T-helper 2 cell (primary cell): ENCODE measurements around the gene IFI27L2.

Source experiments
- DNase-seq, 5 experiments: peaks; one replicate each; pipeline versions ENCODE4 v3.0.0 to v3.0.0-alpha.2; 2012 to 2022

The IFI27L2 gene

DNA sequence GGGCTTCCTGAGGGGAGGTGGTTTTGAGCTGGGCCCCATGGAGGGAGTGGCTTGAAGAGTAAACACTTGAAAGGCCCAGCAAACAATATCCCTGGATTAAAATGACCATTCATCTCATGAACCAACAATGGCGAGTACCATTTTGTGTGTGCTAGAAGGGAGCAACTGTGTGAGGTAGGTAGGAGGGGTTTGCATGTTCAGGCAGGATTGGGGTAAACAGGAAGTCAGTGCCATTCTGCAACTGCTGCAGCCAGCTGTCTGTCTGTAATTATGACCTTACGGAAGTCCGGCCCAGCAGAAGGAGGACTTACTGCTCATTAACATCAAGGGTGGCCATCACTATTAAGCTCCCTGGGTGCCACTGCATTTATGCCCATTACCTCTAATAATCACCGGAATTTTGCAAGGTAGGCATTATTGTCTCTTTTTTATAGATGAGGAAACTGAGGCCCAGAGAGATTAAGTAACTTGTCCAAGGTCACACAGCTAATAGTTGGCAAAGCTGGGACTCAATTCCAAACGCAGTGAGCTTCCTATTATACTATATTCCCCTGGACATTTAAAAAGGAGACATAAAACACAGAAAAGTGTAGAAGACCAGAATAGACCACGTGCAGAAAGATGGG, 16.6 kb upstream of the IFI27L2 start:
- DNase-seq, result peak in 1 of 5 experiments; percentile 45

DNA sequence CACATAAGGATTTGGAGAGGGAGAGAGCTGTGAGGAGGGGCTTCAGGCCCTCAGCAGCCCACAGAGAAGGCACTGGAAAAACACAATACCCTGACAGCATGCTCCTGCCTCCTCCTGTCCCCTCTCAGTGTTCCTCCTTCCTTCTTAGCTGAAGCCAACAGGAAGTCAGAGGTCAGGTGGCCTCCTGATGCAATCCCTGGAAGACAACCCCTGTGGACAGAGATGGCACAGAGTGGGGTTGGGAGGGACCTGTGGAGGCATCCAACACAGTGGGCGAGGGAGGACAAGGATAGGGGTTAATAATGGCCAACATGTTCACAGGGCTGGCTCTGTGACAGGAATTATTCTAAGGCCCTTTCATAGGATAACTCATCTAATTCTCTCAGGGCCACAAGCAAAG, 15.4 kb upstream of the IFI27L2 start:
- no peak for DNase-seq

DNA sequence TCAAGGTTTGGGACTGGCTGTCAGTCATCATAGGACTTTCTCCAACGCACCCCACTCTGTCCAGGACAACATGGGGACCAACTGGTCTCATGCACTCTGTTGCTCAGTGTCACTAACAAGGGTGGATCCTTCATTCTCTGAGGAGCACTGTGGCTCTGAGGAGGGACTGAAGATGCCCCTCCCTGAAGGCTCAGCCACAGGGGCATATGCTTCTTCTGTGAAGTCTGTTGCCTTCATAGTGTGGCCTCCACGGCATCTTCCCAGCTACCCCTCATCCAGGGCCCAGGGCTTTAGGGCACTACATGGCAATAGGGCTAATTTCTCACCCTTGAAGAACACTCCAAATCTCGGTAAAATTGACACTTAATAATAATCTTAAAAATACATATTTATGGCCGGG, 14.3 kb upstream of the IFI27L2 start:
- DNase-seq, result no peak

DNA sequence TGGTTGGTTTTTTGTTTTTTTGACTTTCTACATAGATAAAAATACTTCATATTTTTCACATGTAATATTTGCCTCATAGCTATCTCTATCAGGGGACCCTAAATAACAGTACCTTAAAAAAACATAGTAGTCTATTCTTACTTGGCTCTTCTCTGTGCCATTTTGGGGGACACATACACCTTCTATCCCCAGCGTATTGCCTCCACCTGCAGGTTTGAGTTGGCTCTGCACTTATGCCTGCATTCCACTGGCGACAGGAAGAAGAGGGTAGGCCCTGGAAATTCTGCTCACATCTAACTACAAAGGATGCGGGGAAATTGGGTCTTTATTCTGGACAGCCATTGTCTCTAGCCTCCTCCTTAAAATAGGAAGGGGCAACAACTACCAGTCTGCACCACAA, 13.8 kb upstream of the IFI27L2 start:
- DNase-seq, result peak in 1 of 5 experiments; percentile 12

DNA sequence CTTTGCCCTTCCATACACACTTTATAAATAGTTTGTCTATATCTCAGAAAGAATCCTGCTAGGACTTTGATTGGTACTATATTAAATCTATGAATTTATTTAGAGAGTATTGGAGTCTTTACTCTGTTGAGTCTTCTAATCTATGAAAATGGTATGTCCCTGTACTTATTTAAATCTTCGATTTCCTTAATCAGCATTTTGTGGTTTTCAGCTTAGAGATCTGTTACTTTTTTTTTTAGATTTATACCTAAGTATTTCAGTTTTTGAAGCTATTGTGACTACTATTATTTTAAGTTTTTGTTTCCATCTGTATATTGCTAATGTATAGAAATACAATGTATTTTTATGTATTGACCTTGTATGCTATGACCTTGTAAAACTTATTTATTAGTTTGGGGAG, 13.4 kb upstream of the IFI27L2 start:
- no peak for DNase-seq

DNA sequence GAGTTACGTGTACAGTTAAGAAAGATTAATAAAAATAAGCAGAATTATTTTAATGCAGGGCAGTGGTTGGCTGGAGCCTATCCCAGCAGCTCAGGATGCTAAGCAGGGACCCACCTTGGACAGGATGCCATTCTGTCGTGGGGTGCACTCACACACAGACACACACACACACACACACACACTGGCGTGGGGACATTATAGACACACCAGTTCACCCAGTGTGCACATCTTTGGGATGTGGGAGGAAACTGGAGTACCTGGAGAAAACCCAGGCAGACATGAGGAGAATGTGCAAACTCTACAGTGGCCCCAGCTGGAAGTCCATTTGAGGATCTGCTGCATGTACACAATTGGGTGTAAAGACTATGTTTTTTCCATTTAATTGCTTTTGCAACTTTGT, 12.8 kb upstream of the IFI27L2 start:
- no peak for DNase-seq

DNA sequence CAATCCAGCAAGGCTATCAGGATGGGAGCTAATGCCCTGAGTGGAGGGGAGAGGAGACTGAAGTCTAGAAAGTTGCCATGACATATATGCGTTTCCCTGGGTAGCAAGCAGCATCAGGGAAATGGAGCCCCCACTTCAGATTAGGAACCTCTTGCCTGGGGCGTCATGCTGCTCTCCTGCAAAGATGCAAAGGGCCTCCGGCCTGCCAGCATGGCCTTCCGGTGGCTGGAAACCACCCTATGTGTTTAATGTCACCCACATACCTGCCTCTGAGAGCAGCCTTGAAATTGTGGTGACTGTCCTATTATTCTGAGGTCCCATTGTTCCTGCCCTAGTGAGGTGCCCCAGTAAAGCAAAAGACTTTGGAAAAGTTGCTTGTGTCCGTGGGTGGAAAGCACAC, 10.0 kb upstream of the IFI27L2 start:
- DNase-seq, result no peak

DNA sequence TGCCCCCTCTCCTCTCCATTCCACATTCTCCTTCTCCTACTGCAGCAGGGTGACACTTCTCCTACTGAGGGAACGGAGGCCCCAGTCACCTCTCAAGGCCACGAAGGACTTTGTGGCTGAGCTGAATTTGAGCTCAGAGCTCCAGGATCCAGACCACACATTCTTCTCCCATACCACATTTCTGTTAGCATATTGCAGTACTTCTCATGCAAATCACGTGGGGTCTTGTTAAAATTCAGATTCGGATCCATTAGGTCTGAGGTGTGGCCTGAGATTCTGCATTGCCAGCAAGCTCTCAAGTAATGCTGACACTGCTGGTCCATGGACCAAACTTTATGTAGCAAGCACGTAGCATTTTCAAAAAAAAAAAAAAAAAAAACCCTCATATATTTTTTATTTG, 9.6 kb upstream of the IFI27L2 start:
- DNase-seq, result no peak

DNA sequence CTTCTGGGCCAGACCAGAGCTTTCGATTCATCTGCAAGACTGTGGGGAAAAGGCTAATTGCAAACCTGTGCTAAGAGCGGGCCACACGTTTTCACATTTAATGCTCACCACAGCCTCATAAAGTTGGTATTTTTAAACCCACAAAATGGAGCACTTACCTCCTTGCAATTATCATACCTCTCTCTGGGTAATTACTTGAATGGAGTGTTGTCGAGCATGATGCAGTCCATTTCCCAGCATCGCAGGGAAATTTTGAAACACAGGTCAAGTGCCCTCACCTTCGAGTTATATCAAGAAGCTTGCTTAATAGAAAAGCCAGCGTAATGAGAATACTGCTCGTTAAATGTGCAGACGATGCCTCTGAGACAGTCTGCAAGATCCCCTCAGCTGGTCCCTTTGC, 8.8 kb upstream of the IFI27L2 start:
- no peak for DNase-seq

DNA sequence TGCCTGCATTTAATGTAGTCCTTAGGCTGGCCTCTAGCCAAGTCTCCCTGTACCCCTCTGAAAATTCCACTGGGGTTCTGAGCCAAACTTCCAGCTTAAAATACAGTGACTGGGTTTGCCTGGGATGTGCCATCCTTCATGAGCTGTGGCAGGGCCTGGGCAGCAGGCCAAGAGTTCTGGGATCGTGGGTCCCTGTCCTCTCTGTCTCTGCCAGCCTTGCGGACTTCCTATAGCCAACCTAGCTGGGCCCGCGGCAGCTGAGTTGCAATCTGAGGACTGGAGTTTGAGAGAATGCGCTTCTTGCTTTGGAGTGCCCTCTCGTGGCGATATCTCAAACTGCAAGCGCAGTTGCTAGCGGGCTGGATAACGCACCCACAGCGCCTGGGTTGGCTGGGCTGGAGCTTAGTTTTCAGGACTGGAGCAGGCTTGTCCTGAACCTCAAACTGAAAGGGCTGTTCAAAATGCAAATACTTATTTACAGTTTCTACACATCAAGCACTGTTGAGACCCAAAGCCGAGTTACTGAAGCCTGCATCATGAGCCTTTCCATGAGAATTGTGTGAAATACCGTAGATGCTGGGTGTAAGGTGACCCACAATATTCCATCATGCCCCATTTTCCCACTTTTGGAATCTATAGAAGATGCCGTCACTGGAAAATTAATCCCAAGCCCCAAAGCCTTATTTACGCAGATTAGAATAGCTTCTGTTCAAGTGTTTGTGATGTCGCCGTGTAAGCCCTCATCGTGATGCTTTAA, 7.3 kb upstream of the IFI27L2 start:
- DNase-seq, result peak; percentile 60 to 81 (median 72)

DNA sequence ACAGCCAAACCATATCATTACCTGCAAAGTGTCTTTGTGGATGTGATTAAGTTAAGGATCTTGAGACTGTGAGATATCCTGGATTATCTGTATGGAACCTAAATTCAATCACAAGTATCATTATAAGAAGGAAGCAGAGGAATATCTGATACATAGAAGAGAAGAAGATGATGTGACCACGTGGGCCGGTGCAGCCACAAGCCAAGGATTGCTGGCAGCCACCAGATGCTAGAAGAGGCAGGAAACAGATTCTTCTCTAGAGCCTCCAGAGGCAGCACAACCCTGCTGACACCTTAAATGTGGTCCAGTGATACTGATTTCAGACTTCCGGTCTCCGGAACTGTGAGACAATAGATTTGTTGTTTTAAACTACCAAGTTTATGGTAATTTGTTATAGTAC, 6.1 kb upstream of the IFI27L2 start:
- DNase-seq, result peak in 1 of 5 experiments; percentile 39

DNA sequence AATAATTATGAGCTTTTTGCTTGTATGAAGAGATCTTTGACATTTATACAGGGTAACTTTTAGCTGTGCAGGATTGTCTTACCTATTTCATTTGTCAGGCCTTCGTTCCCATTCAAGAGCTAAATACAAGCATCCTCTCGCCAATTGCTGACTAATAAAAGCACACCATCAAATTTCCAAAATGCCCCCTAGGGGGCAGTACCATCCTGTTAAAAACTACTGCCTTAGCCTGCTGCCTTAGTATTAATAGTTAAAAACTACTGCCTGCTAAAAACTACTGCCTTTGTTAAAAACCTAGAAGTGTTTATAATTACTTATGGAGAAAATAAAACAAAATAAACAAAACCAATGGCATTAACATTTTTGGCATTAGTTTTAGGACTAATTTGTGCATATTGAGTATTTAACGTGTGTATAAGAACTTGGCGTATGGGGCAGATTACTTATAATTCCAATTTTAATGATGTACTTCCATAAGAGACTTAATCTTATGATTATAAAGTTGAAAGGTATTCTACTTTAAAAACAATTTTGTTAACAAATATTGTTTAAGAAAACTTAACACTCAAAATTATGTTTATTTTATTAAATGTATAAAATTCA, 3.0 kb upstream of the IFI27L2 start:
- DNase-seq, result peak in 4 of 5 experiments; percentile 32 to 76 (median 40)

DNA sequence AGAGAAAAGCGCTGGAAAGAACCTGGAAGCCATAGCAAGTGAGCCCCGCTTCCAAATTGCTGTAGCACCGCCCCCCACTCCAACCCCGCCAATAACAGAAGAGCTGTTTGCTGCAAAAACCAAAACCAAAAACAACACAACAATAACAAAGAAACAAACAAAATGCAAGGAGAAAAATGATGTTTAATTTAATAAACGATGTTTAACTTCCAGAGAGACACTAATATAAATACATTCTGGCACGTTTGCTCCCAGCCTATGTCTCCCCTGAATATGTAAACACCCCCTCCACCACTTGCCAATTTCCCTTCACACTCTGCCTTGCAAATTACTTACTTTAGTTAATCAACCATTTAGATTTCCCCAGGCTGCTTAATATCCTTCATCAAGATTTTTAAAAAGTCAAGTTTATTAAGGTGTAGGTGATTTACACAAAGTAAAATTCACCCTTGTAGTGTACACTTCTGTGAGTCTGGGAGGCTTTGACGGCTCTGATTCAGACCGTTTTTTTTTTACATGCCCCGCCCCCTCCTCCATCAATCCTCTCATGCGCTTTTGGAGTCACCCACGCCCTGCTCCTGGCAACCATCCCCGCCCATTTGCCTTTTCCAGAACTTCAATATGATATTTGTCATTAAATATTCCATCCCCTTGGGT, 482 bp upstream of the IFI27L2 start:
- peak in 3 of 5 experiments; percentile 17 to 60 (median 19) for DNase-seq

DNA sequence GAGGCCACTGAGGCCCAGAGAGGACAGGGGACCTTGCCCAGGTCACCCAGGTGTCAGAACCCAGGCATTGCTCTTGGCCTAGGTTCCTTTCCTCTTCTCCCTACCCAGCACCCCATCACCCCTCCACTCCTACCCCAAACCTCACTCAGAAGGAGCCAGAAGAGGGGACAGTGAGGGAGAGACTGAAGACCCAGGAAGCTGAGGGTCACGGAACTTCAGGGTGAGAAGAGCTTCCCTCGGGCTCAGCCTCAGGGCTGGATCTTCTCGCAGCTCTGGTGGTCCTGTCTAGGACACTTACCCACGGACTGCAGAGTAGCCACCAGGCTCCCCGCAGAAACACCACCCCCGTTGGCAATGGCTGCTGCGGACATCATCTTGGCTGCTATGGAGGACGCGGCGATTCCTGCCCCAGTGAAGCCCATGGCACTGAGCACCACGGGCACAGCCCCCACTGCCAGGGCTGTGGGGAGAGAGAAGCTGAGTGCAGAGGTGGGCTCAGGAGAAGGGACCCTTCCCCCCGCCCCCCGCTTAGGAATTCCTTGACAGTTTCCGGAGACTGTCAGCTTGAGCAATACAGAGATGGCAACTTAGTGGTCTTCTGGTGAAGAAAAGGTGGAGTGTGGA, 1.1 kb downstream of the IFI27L2 start:
- no peak for DNase-seq

DNA sequence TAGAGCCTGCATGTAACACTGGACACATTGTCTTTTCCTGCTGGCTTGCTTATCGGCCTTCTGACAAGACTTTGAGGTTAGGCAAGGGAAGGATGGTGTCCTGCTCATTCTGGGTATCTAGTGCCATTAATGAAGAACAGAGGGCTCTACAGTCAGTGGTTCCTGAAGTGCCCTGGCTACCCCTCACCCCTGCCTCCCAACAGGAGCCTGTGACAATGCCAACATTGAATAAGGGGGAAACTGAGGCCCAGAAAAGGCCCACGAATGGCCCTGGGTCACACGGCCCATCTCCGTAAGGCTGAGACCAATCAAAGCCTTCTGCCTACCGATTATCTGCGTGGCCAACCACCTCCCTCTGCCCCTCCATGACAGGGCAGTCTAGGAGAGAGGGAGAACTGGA, 2.1 kb downstream of the IFI27L2 start:
- no peak for DNase-seq

DNA sequence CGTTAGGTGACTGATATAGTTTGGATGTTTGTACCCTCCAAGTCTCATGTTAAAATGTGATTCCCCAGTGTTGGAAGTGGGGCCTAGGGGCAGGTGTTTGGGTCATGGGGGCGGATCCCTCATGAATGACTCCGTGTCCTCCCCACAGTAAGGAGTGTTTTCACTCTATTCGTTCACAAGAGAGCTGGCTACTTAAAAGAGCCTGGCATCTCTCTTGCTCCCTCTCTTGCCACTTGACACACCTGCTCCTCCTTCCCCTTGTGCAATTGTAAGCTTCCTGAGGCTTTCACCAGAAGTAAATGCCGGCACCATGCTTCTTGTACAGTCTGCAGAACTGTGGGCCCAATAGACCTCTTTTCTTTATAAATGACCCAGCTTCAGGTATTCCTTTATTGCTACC, 2.6 kb downstream of the IFI27L2 start:
- no peak for DNase-seq

DNA sequence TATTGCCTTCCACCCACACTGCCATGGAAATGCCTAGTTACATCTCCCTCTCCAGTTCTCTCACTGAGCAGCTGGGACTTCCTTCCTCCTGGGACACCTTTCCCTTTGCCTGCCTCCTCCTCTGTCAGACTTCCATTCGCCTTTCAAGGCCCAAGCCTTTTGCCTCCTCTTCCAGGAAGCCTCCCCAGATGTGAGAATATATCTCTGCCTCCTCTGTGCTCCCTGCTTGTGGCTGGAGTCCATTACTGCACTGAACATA, 3.1 kb downstream of the IFI27L2 start:
- no peak for DNase-seq

DNA sequence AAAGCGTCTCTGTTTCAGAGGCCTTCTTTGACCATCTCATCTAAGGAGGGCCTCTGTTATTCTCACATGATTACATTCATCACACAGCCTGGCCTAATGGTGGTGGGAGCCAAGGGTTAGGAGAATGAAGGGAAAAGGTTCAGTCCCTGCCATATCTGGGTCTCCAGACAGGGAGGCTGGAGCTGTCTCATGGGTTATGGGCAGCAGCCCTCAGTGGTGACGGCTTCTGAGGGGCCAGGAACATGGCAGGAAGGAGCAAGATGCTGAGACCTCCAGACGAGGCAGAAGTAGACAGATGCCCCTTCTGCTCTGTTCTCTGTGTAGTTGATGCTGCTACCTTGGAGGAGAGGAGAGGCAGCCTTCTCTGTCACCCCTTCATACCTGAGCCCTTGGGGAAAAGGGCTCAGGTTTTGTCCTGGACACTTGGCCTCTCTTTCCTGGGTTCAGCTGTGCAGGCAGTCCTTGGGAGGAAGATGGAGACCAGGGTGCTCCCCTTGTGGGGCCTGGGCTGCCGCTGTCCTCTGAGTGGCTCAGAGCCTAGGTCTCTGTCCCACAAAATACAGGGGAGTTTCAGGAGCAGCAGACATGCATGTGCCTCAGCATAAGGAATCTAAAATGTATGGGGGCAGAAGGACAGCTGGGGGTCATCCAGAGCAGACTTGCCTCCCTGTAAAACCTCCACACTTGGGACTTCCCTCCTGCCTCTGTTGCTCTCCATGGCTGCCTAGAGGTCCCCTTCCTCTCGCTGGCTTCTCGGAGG, 3.6 kb downstream of the IFI27L2 start:
- DNase-seq, result no peak

DNA sequence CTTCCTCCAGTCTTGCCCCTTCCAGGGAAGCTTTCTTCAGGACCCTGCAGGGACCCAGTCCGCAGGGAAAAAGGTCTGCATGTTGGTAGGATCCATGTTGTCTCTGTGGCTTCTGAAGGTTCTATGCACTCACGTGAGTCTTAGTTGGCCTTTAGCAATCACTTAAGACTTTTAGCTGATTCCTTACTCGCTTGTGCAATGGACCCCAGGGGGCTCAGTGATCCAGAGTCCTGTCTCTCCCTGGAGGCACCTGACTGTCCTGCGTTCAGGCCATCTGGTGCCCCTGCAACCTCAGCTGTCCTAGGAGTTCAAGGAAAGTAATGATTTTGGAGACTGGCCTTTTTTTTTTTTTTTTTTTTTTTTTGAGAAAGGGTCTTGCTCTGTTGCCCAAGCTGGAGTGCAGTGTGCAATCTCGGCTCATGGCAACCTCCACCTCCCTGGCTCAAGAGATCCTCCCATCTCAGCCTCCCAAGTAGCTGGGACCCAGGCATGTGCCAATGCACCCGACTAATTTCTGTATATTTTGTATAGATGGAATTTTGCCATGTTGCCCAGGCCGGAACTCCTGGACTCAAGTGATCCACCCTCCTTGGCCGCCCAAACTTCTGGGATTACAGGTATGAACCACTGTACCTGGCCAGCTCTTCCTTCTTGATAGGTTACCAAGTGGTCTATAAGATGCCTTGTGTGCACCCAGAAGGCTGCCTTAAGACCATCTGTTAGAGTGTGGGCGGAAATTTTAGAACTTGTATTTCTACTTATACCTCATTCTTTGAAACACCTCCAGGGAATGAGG, 4.6 kb downstream of the IFI27L2 start:
- no peak for DNase-seq

DNA sequence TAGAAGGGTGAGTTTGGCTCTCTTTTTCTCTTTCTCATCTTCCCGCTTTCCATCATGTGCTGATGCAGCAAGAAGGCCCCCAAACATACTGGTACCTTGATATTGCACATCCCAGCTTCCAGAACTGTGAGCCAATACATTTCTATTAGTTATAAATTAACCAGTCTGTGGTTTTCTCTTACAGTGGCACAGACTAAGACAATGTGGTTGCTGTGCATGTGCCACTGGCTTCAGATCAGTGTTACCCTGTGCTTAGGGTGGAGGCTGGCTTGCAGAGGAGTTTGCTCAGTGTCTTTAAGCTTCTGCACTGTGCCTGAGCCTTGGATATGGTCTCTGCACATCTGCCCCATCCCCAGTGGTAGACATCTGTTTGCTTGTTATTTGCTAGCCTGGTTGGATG, 5.5 kb downstream of the IFI27L2 start:
- DNase-seq, result no peak

DNA sequence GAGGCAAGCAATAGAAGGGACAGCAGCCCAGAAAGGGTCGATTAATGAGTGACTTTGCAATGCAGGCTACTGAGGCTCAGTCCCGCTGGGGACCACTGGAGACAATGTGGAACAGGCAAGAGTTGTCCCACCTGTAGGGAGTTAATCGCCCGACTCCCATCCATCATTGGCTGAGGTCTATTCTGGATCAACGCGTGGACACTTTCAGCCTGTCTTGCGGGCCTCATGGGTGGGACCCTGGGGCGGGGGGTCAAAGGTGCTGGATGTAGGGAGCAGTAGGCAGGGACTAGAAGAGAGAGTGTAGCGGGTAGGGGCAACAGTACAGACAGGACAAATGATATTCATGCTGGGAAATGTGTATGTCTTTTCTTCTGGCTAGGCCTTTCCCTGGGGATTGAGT, 6.1 kb downstream of the IFI27L2 start:
- DNase-seq, result no peak

DNA sequence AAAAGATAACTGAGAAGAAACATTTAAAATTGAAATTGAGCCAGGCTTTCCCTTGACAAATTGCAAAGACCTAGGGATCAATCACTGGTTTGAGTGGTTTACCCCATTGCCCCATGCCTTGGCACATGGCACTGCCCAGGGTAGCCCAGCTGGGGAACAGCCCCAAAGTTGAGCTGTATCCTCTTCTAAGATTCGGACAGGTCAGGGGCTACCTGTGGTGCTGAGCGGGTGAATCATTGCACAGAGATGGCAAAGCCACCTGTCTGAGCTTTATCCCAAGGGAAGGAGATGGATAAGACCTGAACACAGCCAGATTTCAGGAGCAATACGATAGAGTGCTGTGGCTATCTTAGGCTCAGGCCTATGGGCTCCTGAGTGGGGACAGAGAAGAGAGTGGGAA, 7.0 kb downstream of the IFI27L2 start:
- no peak for DNase-seq
